ENCODE data around the gene PCBP3.
"Not testable (repeated sequence)": the region's sequence is repeated elsewhere in the genome, so short reads cannot be mapped to it uniquely, and the experiment has no call there.

Gene PCBP3

DNA sequence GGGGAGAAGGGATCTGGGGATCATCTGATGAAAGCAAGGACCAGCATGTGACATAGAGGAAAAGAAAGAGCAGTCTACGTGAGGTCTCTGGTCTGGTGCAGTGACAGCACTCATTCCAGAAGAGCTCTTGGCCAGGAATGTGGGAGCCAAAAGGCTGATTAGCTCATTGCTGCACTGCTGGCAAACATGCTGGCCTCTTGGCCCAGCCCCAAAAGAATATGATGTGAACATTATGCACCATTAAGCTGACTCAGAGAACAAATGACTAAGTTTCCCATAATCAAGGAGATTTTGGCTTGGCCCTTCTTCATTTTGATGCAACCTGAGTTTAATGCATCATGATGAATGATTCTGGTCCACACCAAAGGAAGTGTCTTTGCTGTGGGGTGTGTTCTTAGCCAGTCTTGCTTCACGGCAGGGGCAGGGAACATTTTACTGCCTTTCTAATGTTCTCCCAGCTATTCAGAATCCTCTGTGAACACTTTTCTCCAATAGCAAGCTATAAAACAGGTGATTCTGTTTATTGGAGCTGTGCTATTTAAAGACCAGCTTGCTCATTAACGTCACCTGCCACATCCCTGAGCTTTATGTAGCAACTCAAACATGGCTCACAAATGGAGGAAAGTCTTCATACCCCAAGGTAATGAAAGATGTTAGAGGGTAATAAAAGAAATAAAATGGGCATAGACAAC, 55.1 kb downstream of the PCBP3 start:
- DNase-seq, result peak; percentile 75

- no peak for DNase-seq
These were observed 55.9 kb downstream of the PCBP3 start for GRCh38 chr21:45699251-45699942.

GRCh38 chr21:45699966-45700365, 56.4 kb downstream of the PCBP3 start:
- DNase-seq, result no peak

DNA sequence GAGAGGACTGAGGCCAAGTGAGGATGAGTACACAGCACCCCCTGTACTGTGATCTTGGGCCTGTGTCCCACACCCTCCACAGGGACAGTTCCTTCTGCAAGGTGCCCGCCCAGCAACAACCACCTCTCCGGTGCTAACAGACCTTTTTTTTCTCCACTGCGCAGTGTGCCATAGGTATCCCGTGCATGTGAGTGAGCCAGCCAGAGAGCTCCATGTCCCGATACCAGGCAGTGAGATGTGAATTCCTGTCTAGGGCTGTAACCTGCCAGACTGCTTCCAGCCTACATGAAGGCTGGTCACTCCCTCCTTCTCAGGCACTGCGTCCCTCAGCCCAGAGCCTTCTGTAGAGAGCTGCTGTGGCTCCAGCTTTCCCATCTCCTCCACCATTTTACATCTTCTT, 56.9 kb downstream of the PCBP3 start:
- no peak for DNase-seq

DNA sequence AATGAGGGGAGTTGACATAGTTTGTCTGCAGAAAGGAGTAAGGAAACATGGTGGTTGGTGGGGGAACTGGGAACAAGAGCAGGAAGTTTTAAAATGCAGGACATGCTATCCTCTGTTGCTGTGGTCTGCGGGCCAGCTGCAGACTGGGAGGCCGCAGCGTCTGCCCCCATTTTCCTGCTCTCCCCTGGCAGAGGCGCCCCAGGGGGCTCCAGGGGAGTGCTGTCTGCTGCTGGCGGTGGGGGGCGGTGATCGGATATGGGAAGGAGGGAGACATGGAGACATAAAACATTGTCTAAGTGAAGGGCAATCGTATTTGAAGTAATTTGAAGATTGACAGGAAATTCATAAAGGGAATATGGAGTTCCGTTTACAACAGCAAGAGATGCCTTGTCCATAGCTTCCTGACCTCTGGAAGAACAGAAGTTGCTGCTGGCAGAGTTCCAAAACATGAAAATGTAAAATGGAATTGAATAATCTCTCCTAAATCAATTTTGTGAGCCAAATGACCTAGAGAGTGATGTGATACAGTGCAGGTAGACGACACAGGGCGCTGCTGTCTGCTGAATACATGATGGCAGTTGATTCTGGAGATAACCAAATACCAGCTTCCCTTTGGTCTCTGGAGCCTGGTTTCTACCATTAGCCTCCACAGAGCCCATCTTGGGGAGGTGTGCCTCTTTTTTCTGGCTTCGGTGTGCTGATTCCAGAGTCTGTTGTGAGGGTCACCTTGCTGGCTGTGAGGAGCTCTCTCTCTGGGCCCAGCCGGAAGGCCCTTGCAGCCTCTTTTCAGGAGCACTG, 61.0 kb downstream of the PCBP3 start:
- no peak for DNase-seq

DNA sequence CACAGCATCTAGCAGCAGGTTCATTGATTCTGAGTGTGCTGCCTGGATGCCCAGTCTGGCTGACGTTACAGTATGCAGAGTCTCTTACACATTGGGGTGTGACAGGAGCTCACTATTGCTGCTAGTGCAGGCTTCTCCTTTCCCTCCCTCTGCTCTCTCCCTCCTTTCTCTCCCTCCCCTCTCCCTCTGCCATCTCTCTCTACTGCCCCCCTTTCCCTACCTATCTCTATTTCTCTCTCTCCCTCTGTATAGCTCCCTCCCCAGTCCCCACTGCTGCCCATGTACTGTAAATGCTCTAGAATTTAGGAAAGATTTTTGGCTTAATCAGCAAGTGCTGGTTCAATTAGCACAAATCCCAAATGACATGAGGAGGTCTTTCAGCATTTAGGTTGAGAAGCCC, 62.8 kb downstream of the PCBP3 start:
- DNase-seq, result no peak

DNA sequence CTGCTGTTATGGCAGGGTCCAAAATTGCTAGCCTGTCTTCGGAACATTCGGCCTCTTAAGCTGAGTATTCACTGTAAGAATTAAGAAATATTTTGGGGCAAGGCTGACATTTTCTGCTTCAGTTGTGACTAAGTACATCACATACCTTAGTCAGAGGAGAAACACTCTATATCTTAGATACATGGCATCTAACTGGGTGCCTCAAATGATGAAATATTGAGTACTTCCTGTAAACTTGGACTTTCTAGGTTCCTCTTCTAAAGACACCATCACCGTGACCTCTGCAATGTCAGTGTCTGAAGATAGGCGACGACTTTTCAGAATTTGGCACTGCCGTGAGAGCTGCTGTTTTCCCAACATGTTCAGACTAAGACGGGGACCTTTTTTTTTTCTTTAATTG, 65.6 kb downstream of the PCBP3 start:
- DNase-seq, result no peak

DNA sequence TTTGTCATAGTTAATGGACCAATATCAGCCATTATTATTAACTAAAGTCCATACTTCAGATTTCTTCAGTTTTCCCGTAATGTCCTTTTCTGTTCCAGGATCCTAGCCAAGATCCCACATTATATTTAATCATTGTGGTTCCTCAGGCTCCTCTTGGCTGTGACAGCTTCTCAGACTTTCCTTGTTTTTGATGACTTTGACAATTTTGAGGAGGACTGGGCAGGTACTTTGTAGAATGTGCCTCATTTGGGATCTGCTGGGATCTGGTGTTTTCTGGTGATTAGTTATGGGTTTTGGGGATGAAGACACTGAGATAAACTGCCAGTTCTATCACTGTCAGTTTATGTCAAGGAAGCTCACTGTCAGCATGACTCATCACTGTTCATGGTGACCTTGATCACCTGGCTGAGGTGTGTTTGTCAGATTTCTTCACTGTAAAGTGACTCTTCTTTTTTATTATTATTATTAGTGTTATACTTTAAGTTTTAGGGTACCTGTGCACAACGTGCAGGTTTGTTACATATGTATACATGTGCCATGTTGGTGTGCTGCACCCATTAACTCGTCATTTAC, 66.3 kb downstream of the PCBP3 start:
- DNase-seq, result no peak

DNA sequence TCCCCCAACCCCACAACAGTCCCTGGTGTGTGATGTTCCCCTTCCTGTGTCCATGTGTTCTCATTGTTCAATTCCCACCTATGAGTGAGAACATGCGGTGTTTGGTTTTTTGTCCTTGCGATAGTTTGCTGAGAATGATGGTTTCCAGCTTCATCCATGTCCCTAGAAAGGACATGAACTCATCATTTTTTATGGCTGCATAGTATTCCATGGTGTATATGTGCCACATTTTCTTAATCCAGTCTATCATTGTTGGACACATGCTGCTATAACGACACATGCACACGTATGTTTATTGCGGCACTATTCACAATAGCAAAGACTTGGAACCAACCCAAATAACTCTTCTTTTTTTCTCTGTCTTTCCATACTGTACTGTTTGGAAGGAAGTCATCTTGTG, 66.8 kb downstream of the PCBP3 start:
- not testable (repeated sequence) for DNase-seq

GRCh38 chr21:45713613-45714012, 70.1 kb downstream of the PCBP3 start:
- no peak for DNase-seq

- DNase-seq, result no peak
These were observed 71.9 kb downstream of the PCBP3 start for GRCh38 chr21:45715441-45715840.

DNA sequence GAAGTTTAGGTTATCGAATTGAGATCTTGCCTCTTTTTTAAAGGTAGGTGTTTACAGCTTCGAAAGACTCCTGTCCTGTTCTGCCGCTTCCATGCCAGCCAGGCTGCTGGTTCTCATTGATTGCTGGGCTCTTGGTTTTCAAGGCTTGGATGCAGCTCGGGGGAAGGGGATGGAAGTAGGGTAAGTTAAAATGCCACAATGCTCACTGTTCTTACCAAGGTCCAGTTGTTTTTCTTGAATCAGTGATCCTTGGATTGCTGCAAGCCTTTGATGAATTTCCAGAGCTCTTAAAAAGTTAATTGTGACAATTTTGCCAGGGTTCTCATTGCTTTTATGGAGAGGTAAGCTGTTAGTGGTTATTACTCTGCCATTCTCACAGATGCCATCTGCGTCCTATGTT, 74.9 kb downstream of the PCBP3 start:
- no peak for DNase-seq

- no peak for DNase-seq
These were observed 75.8 kb downstream of the PCBP3 start for GRCh38 chr21:45719177-45719802.

DNA sequence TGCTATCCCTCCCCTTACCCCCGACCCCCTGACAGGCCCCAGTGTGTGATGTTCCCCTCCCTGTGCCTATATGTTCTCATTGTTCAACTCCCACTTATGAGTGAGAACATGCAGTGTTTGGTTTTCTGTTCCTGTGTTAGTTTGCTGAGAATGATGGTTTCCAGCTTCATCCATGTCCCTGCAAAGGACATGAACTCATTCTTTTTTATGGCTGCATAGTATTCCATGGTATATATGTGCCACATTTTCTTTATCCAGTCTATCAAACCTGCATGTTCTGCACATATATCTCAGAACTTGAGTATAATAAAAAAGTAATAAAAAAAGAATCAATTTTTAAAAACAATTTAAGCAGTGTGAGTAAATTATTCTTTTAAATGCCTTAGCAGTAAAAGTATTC, 76.7 kb downstream of the PCBP3 start:
- DNase-seq, result not testable (repeated sequence)

DNA sequence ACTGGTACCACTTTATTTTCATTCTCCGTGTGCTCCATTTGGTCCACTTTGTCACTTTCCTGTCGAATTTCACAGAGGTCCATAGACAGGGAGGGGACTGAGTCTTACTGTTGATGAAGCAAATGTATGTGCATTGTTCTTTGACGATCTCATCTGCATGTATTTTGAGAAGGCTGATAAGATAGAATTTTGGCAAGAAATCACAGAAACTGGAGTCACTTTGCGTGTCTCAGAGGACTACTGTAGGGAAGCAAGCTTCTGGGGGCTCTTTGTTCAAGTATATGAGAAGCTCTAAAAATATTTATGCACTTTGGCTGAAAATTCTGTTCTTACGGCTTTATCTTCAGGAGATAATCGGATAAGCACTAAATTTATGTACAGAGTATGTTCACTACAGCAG, 78.1 kb downstream of the PCBP3 start:
- no peak for DNase-seq

DNA sequence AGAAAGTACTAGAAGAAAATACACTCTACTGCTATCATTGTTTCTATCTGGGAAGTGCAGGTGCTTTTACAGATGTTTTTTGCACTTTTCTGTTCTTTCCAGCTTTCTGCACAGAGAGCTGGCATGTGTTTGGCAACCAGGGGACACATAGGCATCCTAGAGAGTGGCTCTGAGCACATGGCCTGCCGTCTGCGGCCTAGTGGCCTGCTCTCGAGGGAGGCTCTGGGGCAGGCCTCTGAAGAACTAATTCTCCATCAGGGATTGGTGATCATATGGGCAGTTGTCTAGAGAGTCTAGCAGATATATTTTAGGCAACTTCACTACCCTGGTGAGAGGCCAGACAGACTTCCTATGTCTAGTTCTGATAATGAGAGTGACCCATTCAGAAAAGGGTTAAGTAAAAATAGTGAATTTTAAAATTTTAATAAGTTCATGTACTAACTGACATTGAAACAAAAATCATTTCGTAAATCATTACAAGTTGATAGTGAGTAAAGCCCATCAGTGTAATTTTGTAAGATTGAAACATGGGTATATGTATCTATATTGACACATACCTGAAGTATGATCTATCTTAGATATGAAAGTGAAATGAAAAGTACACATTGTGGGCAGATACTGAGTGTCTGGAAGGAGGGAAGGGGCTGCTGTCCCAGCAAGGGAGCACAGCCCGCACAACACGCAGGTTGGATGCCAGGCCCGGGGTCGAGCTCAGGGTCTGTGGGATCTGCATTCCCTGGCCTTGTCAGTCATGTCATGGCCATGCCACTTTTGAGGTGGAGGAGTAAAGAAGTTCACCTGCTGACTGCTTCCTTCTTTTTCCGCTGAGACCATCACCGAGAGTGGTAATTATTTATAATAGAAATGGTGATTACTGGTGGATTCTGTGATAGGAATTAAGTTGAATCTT, 79.8 kb downstream of the PCBP3 start:
- DNase-seq, result no peak

GRCh38 chr21:45724345-45724961, 80.9 kb downstream of the PCBP3 start:
- peak; percentile 28 for DNase-seq

GRCh38 chr21:45724994-45725843, 81.7 kb downstream of the PCBP3 start:
- DNase-seq, result no peak

- no peak for DNase-seq
These were observed 82.3 kb downstream of the PCBP3 start for GRCh38 chr21:45725844-45726200.

- DNase-seq, result no peak
These were observed 82.9 kb downstream of the PCBP3 start for GRCh38 chr21:45726438-45726837.

DNA sequence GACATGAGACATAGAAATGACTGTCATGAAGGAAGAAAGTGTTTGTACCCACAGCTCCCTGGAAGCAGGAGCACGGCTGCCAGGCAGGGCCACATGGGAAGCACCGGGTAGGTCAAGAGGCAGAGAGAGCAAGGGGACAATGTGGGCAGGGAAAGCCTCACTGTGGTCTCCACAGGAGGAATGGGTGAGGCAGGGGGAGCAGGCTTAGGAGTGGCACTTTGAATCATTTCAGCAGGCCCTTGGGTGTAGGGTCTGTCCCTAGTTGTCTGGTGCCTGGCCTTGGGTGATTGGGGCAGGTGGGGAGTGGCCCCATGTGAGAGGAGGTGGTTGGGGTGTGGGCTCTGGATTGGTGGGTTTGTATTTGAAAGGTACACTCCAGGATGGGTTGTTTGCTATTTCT, 83.9 kb downstream of the PCBP3 start:
- DNase-seq, result no peak
